ENCODE results near the gene NSUN4. TPM values are rescaled to one million over a fixed set of nuclear protein-coding genes. Genes with fewer than 3 reads are reported as not detected.

The NSUN4 gene
- total and polyA plus RNA-seq, 10 of the 15 experiments (the other 5 are each of a cell fraction or from before 2014, with no cell fraction given): 22.1 to 80.2 (median 29.6) TPM

GRCh38 chr1:46403916-46404315 lies 63.3 kb downstream of the NSUN4 start:
- Histone ChIP-seq H2AFZ (ENCODE audit: control insufficient read depth, low read depth, low read length) (no peak overlapping the region), H3K27ac (ENCODE audit: control insufficient read depth, insufficient read depth) (no peak overlapping the region), H3K79me2 (ENCODE audit: control insufficient read depth, insufficient read depth, low read length) (no peaks in the 10 kb centered on the region), H3K9ac (ENCODE audit: control insufficient read depth, insufficient read depth, low read length) (no peak overlapping the region), H4K20me1 (ENCODE audit: control insufficient read depth, insufficient read depth) (no peaks in the 10 kb centered on the region), H3K9me3 (replicated peaks; ENCODE audit: control insufficient read depth, insufficient read depth, low read length) (no peaks in the 10 kb centered on the region), H3K4me3 (no peak overlapping the region), H3K36me3 (ENCODE audit: control insufficient read depth in 2 of 2, insufficient read depth in 2 of 2, low read length in 1 of 2) (no peaks in the 10 kb centered on the region), H3K4me1 (ENCODE audit: control insufficient read depth, insufficient read depth, low read length) (no peaks in the 10 kb centered on the region), H3K4me2 (ENCODE audit: control insufficient read depth, insufficient read depth) (no peak overlapping the region), H3K27me3 (replicated peaks in 1 of 2; ENCODE audit: control insufficient read depth in 2 of 2, insufficient read depth in 2 of 2, low read length in 1 of 2) (no peaks in the 10 kb centered on the region)
- SMC1A ChIA-PET (ENCODE audit: uncharacterized antibody, unreplicated experiment): no interaction called here
- TF ChIP-seq TARDBP (IDR thresholded peaks at IDR 0.05; ENCODE audit: borderline replicate concordance): no peak
- no peak for TF ChIP-seq CHD4 (IDR thresholded peaks at IDR 0.05)
- TF ChIP-seq SP1 (IDR thresholded peaks at IDR 0.05; ENCODE audit: low read depth, low read length): no peak
- no peak for TF ChIP-seq CBFB (IDR thresholded peaks at IDR 0.05; ENCODE audit: low read depth)
- no peak for TF ChIP-seq NFIC (IDR thresholded peaks at IDR 0.05; ENCODE audit: low read depth, low read length)
- POLR2A ChIA-PET: no interaction called here
- BruUV-seq (replicated peaks): no TSS peak
- intact Hi-C loops (cut with micrococcal nuclease; ENCODE audit: unreplicated experiment): no loop called here
- no peak for ATAC-seq
- CTCF ChIA-PET: interaction anchor here (1.2 to 1.7 kb wide), 2 partner anchors 71 to 74 kb away, joined by 3 to 4 read pairs; no protein-coding TSS in a partner anchor
- DNase-seq (ENCODE audit: low read depth, low spot score): no peak
- WGBS (ENCODE audit: insufficient coverage, insufficient replicate concordance, low lambda C conversion rate, missing lambda C conversion rate): 50% methylated on average over 5 of the region's 5 CpGs
- FAIRE-seq: no peak
- in situ Hi-C loops (cut with MboI): no loop called here
- RAD21 ChIA-PET (ENCODE audit: unreplicated experiment): no interaction called here

- Histone ChIP-seq H3K4me1 (ENCODE audit: control insufficient read depth, insufficient read depth, low read length) (no peaks in the 10 kb centered on the region), H3K4me2 (ENCODE audit: control insufficient read depth, insufficient read depth) (no peak overlapping the region), H3K36me3 (ENCODE audit: control insufficient read depth in 2 of 2, insufficient read depth in 2 of 2, low read length in 1 of 2) (no peaks in the 10 kb centered on the region), H3K4me3 (no peak overlapping the region), H4K20me1 (ENCODE audit: control insufficient read depth, insufficient read depth) (no peaks in the 10 kb centered on the region), H3K9ac (ENCODE audit: control insufficient read depth, insufficient read depth, low read length) (no peak overlapping the region), H2AFZ (ENCODE audit: control insufficient read depth, low read depth, low read length) (no peak overlapping the region), H3K79me2 (ENCODE audit: control insufficient read depth, insufficient read depth, low read length) (no peaks in the 10 kb centered on the region), H3K9me3 (replicated peaks; ENCODE audit: control insufficient read depth, insufficient read depth, low read length) (no peaks in the 10 kb centered on the region), H3K27me3 (replicated peaks in 1 of 2; ENCODE audit: control insufficient read depth in 2 of 2, insufficient read depth in 2 of 2, low read length in 1 of 2) (no peaks in the 10 kb centered on the region), H3K27ac (ENCODE audit: control insufficient read depth, insufficient read depth) (no peak overlapping the region)
- ChIA-PET POLR2A (no interaction called here), SMC1A (ENCODE audit: uncharacterized antibody, unreplicated experiment) (no interaction called here), CTCF (interaction anchor here (1.1 to 1.2 kb wide), 2 partner anchors 57 to 73 kb away, joined by 3 read pairs; no protein-coding TSS in a partner anchor), RAD21 (ENCODE audit: unreplicated experiment) (no interaction called here)
- FAIRE-seq (no peak), ATAC-seq (no peak), DNase-seq (ENCODE audit: low read depth, low spot score) (no peak)
- TF ChIP-seq DPF2 (IDR thresholded peaks at IDR 0.05): no peak
- TF ChIP-seq SMARCA5 (IDR thresholded peaks at IDR 0.05): no peak
- no peak for TF ChIP-seq KAT2A (conservative IDR thresholded peaks at IDR 0.05; ENCODE audit: control insufficient read depth, low read depth, low read length)
- no peak for TF ChIP-seq TAF1 (IDR thresholded peaks at IDR 0.05; ENCODE audit: borderline replicate concordance, low read depth, low read length)
- no peak for TF ChIP-seq MEF2A (IDR thresholded peaks at IDR 0.05; ENCODE audit: insufficient read depth, low read depth, low read length)
- TF ChIP-seq RBBP5 (conservative IDR thresholded peaks at IDR 0.05): no peak
- no peak for TF ChIP-seq NFYB (IDR thresholded peaks at IDR 0.05; ENCODE audit: insufficient read depth, low read depth, low read length)
- no peak for TF ChIP-seq CBX5 (IDR thresholded peaks at IDR 0.05; ENCODE audit: low read depth)
- TF ChIP-seq BACH1 (IDR thresholded peaks at IDR 0.05; ENCODE audit: borderline replicate concordance): no peak
- intact Hi-C loops (cut with micrococcal nuclease; ENCODE audit: unreplicated experiment) (no loop called here), in situ Hi-C loops (cut with MboI) (no loop called here)
- 56% methylated on average over 7 of the region's 7 CpGs for WGBS (ENCODE audit: insufficient coverage, insufficient replicate concordance, low lambda C conversion rate, missing lambda C conversion rate)
- BruUV-seq (replicated peaks): no TSS peak
Measured at GRCh38 chr1:46404482-46405196, 64.0 kb downstream of the NSUN4 start.

All from GM12878 (cell line).